K562 (cell line): ENCODE data around the gene NR0B1. TPM values are rescaled to one million over a fixed set of nuclear protein-coding genes. Genes with fewer than 3 reads are reported as not detected.
A peak's percentile ranks its signal among the peaks of the same experiment; 100 is the strongest.

Source experiments
- BRF1 ChIP-seq: IDR thresholded peaks from 3 replicates; pipeline ENCODE4 v1.6.1; 2011; ENCODE audit warnings: borderline replicate concordance, mild to moderate bottlenecking; ENCODE audit not compliant: insufficient read length; ENCODE audit errors: extremely low read depth
- FOXJ3 ChIP-seq: sonication (generic); formaldehyde crosslinking; IDR thresholded peaks from 2 replicates; pipeline ENCODE4 v1.4.0; 2020; ENCODE audit warnings: mild to moderate bottlenecking, missing genetic modification reagents
- HDAC1 ChIP-seq, 2 experiments: fragments of 450-650 bp; IDR thresholded peaks; 2 replicates each; pipeline ENCODE4 v1.6.1; 2016 to 2017; ENCODE audit warnings: inconsistent platforms in 1 of 2, mild to moderate bottlenecking in 1 of 2, moderate library complexity in 1 of 2
- RBM15 ChIP-seq: fragments of 200-400 bp; formaldehyde crosslinking; IDR thresholded peaks from 2 replicates; pipeline ENCODE4 v1.6.1; 2018; ENCODE audit warnings: mild to moderate bottlenecking, low read length, moderate library complexity; ENCODE audit not compliant: insufficient read depth
- RFX7 ChIP-seq: fragments of 250-450 bp; sonication (Bioruptor Pico); IDR thresholded peaks from 2 replicates; pipeline ENCODE4 v1.5.1; 2021; ENCODE audit warnings: mild to moderate bottlenecking
- SIN3A ChIP-seq, 2 experiments: fragments of 150-350 bp in 1 of 2; IDR thresholded peaks; 2 replicates each; pipeline ENCODE4 v1.6.1; 2011 to 2016; ENCODE audit warnings: borderline replicate concordance in 2 of 2, low read depth in 2 of 2, low read length in 2 of 2, mild to moderate bottlenecking in 2 of 2, moderate library complexity in 2 of 2; ENCODE audit not compliant: control insufficient read depth in 1 of 2
- SPI1 ChIP-seq: IDR thresholded peaks from 2 replicates; pipeline ENCODE4 v1.6.1; 2011; ENCODE audit warnings: low read depth, low read length, control low read depth, borderline replicate concordance
- TRIM24 ChIP-seq, 2 experiments: fragments of 450-650 bp; IDR thresholded peaks; 2 replicates each; pipeline ENCODE4 v1.6.1; 2016
- U2AF1 ChIP-seq: fragments of 200-400 bp; formaldehyde crosslinking; optimal IDR thresholded peaks from 2 replicates; pipeline ENCODE3; 2017; ENCODE audit warnings: mild to moderate bottlenecking, low read depth, low read length, moderate library complexity
- ZNF184 ChIP-seq: sonication (generic); formaldehyde crosslinking; IDR thresholded peaks from 2 replicates; pipeline ENCODE4 v1.5.0; 2020; ENCODE audit warnings: missing genetic modification reagents
- ZNF239 ChIP-seq: fragments of 250-450 bp; sonication (Bioruptor Pico); IDR thresholded peaks from 2 replicates; pipeline ENCODE4 v1.4.0; 2020; ENCODE audit warnings: mild to moderate bottlenecking
- ZNF324 ChIP-seq: fragments of 250-450 bp; sonication (Bioruptor Pico); IDR thresholded peaks from 2 replicates; pipeline ENCODE4 v1.4.0; 2020; ENCODE audit warnings: mild to moderate bottlenecking
- ZNF699 ChIP-seq: fragments of 250-450 bp; sonication (Bioruptor Pico); IDR thresholded peaks from 2 replicates; pipeline ENCODE4 v1.8.0; 2021; ENCODE audit warnings: mild to moderate bottlenecking, moderate library complexity; ENCODE audit not compliant: insufficient replicate concordance
- polyA plus RNA-seq, 8 experiments: library from polyadenylated mRNA; depleted of rRNA in 4 of 8; stranded (reverse) in 5 of 8; unstranded in 3 of 8; fragments of >200 nt; fragmentation: Nextera tagmentation in 2 of 8; fragmentation: Illumina TruSeq in 1 of 8; extraction: Ambion mirVana in 2 of 8; extraction: Trizol in 1 of 8; gene quantifications; 2 replicates each; pipeline versions ENCODE4 v1.2.1 to v1.2.3, GENCODE V29; 2011 to 2014; ENCODE audit warnings: inconsistent platforms in 1 of 8, missing spikeins in 1 of 8
- total RNA-seq, 7 experiments: library from RNA; depleted of rRNA in 6 of 7; stranded (reverse); fragments of >200 nt in 6 of 7; fragmentation: Illumina TruSeq in 2 of 7; extraction: Trizol in 2 of 7; gene quantifications; 2 replicates each; pipeline versions ENCODE4 v1.2.1 to v1.2.3, GENCODE V29; 2011 to 2021; ENCODE audit warnings: low replicate concordance in 1 of 7
- TF ChIP-seq, protein P1 (sequence below): sonication (generic); formaldehyde crosslinking; IDR thresholded peaks from 2 replicates; pipeline ENCODE4 v1.8.0; 2022; ENCODE audit warnings: mild to moderate bottlenecking, missing genetic modification reagents, borderline replicate concordance
- TF ChIP-seq, protein P2 (sequence below): sonication (generic); formaldehyde crosslinking; IDR thresholded peaks from 2 replicates; pipeline ENCODE4 v1.8.0; 2023; ENCODE audit warnings: mild to moderate bottlenecking, missing genetic modification reagents
- TF ChIP-seq, protein P3 (sequence below): fragments of 200-800 bp; sonication (Bioruptor generic); IDR thresholded peaks from 2 replicates; pipeline ENCODE4 v1.6.1; 2017; ENCODE audit warnings: missing genetic modification characterization, missing compliant biosample characterization

Gene NR0B1
- total and polyA plus RNA-seq, 9 of the 15 experiments (the other 6 are each of a cell fraction or from before 2014, with no cell fraction given), result not detected

DNA sequence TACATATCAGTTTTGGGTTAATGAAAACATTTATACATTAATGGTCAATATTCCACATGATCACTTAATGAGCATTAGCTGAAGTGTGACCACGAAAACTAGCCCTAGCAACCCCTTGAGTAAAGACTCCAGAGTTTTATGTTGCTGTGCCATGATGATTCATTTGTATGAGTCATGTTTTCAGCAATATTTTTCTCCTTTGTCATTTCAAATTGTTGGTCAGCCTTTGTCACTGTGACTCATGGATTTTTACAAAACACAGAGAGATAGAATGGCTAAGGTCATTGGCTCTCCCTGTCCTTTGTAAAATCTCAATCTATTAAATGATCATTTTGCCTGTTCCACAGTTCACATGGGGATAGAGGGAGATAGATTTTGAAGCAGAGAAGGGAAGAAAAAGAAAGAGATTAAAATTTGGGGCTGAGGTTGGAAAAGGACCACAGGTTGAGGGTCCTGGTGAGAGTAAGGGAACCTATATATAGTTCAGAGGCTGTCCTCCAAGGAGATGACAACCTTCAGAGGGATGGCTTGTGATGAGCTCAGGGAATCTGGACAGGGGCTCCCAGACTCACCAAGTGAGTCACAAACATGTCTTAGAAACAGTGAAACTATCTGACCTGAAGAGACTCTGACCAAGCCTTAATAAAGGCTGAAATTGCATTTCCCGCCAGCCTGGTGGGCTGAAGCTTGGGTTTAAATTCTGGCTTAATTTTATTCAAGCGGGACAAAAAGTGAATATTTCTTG lies 25.6 kb downstream of the NR0B1 start (continued):
- TF ChIP-seq, protein P1, sequence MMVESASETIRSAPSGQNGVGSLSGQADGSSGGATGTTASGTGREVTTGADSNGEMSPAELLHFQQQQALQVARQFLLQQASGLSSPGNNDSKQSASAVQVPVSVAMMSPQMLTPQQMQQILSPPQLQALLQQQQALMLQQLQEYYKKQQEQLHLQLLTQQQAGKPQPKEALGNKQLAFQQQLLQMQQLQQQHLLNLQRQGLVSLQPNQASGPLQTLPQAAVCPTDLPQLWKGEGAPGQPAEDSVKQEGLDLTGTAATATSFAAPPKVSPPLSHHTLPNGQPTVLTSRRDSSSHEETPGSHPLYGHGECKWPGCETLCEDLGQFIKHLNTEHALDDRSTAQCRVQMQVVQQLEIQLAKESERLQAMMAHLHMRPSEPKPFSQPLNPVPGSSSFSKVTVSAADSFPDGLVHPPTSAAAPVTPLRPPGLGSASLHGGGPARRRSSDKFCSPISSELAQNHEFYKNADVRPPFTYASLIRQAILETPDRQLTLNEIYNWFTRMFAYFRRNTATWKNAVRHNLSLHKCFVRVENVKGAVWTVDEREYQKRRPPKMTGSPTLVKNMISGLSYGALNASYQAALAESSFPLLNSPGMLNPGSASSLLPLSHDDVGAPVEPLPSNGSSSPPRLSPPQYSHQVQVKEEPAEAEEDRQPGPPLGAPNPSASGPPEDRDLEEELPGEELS (CRISPR knock-in tag), result no peak
- TF ChIP-seq U2AF1 (no peak), HDAC1 (IDR thresholded peaks at IDR 0.05) (no peak), RFX7 (CRISPR knock-in tag) (no peak), ZNF699 (CRISPR knock-in tag) (no peak), ZNF239 (CRISPR knock-in tag) (no peak), SPI1 (no peak), ZNF324 (no peak), SIN3A (IDR thresholded peaks at IDR 0.05; ENCODE audit: borderline replicate concordance in 2 of 2, control insufficient read depth in 1 of 2, low read depth in 2 of 2, low read length in 2 of 2) (no peak), TRIM24 (IDR thresholded peaks at IDR 0.05) (peak; percentile 29 to 83; a peak in 2 of 4 replicates), FOXJ3 (CRISPR knock-in tag) (0 out of 2 replicates have a peak, but pooled peaks have one; percentile 53), RBM15 (no peak), ZNF184 (CRISPR knock-in tag) (no peak), BRF1 (no peak)
- TF ChIP-seq, protein P2, sequence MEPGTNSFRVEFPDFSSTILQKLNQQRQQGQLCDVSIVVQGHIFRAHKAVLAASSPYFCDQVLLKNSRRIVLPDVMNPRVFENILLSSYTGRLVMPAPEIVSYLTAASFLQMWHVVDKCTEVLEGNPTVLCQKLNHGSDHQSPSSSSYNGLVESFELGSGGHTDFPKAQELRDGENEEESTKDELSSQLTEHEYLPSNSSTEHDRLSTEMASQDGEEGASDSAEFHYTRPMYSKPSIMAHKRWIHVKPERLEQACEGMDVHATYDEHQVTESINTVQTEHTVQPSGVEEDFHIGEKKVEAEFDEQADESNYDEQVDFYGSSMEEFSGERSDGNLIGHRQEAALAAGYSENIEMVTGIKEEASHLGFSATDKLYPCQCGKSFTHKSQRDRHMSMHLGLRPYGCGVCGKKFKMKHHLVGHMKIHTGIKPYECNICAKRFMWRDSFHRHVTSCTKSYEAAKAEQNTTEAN (CRISPR knock-in tag), result no peak
- TF ChIP-seq, protein P3, sequence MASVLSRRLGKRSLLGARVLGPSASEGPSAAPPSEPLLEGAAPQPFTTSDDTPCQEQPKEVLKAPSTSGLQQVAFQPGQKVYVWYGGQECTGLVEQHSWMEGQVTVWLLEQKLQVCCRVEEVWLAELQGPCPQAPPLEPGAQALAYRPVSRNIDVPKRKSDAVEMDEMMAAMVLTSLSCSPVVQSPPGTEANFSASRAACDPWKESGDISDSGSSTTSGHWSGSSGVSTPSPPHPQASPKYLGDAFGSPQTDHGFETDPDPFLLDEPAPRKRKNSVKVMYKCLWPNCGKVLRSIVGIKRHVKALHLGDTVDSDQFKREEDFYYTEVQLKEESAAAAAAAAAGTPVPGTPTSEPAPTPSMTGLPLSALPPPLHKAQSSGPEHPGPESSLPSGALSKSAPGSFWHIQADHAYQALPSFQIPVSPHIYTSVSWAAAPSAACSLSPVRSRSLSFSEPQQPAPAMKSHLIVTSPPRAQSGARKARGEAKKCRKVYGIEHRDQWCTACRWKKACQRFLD (CRISPR knock-in tag), result peak; percentile 57; the same call in 1 of the 2 replicates
